RWPE2 (cell line): ENCODE data around the gene NUDT2.
"Not testable (repeated sequence)": the region's sequence is repeated elsewhere in the genome, so short reads cannot be mapped to it uniquely, and the experiment has no call there.

Experiments used
- ATAC-seq: fragments of 200-7000 bp; cut with Tn5 transposase; 3 replicates; pipeline ENCODE4 v1.9.1; 2021; ENCODE audit warnings: low read depth
- DNase-seq: peaks from one replicate; pipeline ENCODE4 v3.0.0-alpha.2; 2020; ENCODE audit warnings: low spot score
- H3K27ac ChIP-seq: fragments of 450-650 bp; 2 replicates; pipeline ENCODE4 v1.5.1; 2017; ENCODE audit warnings: mild to moderate bottlenecking; ENCODE audit not compliant: poor library complexity, severe bottlenecking
- H3K27me3 ChIP-seq: fragments of 250-450 bp; sonication (Bioruptor Pico); 2 replicates; pipeline ENCODE4 v1.5.1; 2021; ENCODE audit warnings: mild to moderate bottlenecking, moderate library complexity; ENCODE audit not compliant: insufficient read depth, poor library complexity, severe bottlenecking
- H3K36me3 ChIP-seq: fragments of 250-450 bp; sonication (Bioruptor Pico); 2 replicates; pipeline ENCODE4 v1.5.1; 2020; ENCODE audit warnings: low read depth, mild to moderate bottlenecking, moderate library complexity
- H3K4me1 ChIP-seq: fragments of 250-450 bp; sonication (Bioruptor Pico); 2 replicates; pipeline ENCODE4 v1.5.1; 2021; ENCODE audit warnings: mild to moderate bottlenecking, moderate library complexity; ENCODE audit not compliant: insufficient read depth, poor library complexity, severe bottlenecking
- H3K4me3 ChIP-seq: fragments of 250-450 bp; sonication (Bioruptor Pico); 2 replicates; pipeline ENCODE4 v1.5.1; 2021; ENCODE audit warnings: mild to moderate bottlenecking, moderate library complexity; ENCODE audit not compliant: severe bottlenecking
- H3K9me3 ChIP-seq: fragments of 250-450 bp; sonication (Bioruptor Pico); 2 replicates; pipeline ENCODE4 v1.5.1; 2021; ENCODE audit warnings: mild to moderate bottlenecking, moderate library complexity; ENCODE audit not compliant: severe bottlenecking
- TF ChIP-seq, protein P1 (sequence below): fragments of 450-650 bp; IDR thresholded peaks from one replicate; pipeline ENCODE4 v1.5.1; 2017; ENCODE audit warnings: mild to moderate bottlenecking, moderate library complexity; ENCODE audit not compliant: poor library complexity, severe bottlenecking

The NUDT2 gene

DNA sequence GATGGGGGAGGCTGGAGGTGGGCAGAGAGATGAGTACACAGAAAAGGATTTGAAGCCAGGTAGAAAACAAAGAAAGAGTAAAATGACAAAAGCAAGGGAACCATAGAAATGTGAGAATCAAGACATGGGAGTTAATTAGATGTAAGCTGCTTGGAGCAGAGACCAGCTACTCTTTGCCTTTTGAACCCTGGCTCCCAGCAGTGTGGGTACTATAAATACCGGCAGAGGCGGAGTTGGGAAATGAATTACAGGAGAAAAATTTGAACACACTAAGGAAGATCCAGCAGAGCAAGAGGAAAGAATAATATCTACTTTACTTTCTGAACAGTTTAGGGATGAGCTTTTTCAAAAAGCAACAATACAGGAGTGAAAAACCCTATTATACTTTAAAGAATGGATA is 36.8 kb upstream of the NUDT2 start:
- TF ChIP-seq, protein P1, sequence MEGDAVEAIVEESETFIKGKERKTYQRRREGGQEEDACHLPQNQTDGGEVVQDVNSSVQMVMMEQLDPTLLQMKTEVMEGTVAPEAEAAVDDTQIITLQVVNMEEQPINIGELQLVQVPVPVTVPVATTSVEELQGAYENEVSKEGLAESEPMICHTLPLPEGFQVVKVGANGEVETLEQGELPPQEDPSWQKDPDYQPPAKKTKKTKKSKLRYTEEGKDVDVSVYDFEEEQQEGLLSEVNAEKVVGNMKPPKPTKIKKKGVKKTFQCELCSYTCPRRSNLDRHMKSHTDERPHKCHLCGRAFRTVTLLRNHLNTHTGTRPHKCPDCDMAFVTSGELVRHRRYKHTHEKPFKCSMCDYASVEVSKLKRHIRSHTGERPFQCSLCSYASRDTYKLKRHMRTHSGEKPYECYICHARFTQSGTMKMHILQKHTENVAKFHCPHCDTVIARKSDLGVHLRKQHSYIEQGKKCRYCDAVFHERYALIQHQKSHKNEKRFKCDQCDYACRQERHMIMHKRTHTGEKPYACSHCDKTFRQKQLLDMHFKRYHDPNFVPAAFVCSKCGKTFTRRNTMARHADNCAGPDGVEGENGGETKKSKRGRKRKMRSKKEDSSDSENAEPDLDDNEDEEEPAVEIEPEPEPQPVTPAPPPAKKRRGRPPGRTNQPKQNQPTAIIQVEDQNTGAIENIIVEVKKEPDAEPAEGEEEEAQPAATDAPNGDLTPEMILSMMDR, result no peak
- H3K27ac ChIP-seq, result no peak overlapping the region

DNA sequence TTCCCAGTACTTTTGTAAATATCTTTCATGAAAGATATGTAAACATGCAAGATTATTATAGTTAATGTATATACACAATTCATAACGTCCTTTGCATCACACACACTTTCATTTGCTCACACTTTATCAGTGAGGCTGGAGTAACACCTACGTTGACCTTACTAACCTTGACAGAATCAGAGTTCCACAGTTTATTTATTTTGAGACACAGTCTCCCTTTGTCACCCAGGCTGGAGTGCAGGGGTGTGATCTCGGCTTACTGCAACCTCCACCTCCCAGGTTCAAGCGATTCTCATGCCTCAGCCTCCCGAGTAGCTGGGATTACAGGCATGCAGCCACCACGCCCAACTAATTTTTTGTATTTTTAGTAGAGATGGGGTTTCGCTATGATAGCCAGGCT is 28.3 kb upstream of the NUDT2 start:
- H3K27me3 ChIP-seq, H3K4me3 ChIP-seq, H3K9me3 ChIP-seq, DNase-seq, H3K36me3 ChIP-seq, H3K4me1 ChIP-seq, H3K27ac ChIP-seq, ATAC-seq: not testable (repeated sequence)

More for the DNA sequence above, 36.8 kb upstream of the NUDT2 start:
- Histone ChIP-seq H3K4me1 (no peaks in the 10 kb centered on the region), H3K36me3 (peaks cover 3% of the 10 kb centered on the region), H3K27me3 (no peaks in the 10 kb centered on the region), H3K4me3 (no peak overlapping the region), H3K9me3 (no peaks in the 10 kb centered on the region)
- ATAC-seq (no peak), DNase-seq (no peak)

DNA sequence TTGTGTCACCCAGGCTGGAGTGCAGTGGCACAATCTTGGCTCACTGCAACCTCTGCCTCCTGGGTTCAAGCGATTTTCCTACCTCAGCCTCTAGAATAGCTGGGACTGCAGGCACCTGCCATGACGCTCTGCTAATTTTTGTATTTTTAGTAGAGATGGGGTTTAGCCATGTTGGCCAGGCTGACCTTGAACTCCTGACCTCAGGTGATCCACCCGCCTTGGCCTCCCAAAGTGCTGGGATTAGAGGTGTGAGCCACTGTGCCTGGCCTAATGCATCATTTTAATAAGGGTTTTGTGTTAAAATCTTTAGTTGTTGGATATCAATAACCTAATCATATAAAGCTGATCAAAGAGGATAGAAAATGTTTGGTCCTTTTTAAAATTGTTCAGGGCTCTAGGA is 21.1 kb upstream of the NUDT2 start:
- not testable (repeated sequence) for H3K9me3 ChIP-seq, ATAC-seq, H3K36me3 ChIP-seq, DNase-seq, H3K4me1 ChIP-seq, H3K27ac ChIP-seq, H3K27me3 ChIP-seq, H3K4me3 ChIP-seq

DNA sequence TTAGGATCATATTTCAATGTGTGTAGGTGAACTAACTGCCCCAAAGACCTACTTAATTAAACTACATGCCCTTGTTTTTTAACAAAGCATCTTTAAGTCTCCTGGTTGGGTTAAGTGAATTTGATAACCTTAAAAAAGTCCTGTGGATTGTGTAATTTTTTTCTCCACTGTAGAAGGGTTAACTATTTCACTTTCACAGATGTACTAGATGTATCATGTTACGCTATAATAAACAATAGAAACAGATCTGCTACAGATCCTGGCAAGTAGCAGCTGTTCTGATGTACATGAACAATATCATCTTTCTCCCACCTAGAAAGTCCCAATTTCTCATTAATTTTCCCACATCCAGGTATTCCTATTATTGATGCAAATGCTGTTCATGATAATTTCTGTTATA is 19.2 kb upstream of the NUDT2 start:
- no peak for DNase-seq

DNA sequence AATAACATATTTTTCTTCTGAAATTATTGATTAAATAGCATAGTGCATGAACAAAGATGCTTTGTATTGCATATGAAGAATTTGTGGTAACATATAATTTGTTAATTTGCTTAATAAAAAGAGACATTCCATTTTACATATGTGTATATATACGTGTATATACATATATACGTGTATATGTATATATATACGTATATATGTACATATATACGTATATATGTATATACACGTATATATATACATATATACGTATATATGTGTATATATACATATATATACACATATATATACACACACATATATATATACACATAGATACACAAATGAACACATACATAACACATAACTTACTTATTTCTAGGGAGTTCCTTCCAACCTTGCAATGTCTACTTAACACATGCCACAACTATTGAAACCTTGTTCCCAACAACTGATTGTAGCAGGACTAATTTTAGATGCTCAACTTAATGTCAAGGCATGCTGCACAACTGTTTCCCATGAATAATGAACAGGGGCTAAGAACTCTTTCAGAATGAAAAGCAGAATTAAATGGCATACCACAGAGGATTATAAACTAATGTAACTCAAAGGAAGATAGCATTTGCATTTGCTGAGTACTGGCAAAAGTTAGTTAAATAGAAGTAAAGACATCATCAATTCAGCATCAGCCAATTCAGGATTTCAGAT is 17.7 kb upstream of the NUDT2 start:
- peaks cover 4% of the 10 kb centered on the region for H3K4me1 ChIP-seq
- DNase-seq, result no peak
- no peak overlapping the region for H3K27ac ChIP-seq
- peaks cover 7% of the 10 kb centered on the region; the same call in 1 of the 2 replicates for H3K36me3 ChIP-seq
- no peak overlapping the region for H3K4me3 ChIP-seq
- no peaks in the 10 kb centered on the region for H3K27me3 ChIP-seq
- ATAC-seq, result no peak
- TF ChIP-seq, protein P1, result no peak
- H3K9me3 ChIP-seq, result no peaks in the 10 kb centered on the region

More for the DNA sequence above, 19.2 kb upstream of the NUDT2 start:
- Histone ChIP-seq H3K36me3 (peaks cover 7% of the 10 kb centered on the region; the same call in 1 of the 2 replicates), H3K27ac (no peak overlapping the region), H3K9me3 (no peaks in the 10 kb centered on the region), H3K4me3 (no peak overlapping the region), H3K27me3 (no peaks in the 10 kb centered on the region), H3K4me1 (peaks cover 4% of the 10 kb centered on the region)
- TF ChIP-seq, protein P1, result no peak
- peak; percentile 52; the same call in 1 of the 3 replicates for ATAC-seq

DNA sequence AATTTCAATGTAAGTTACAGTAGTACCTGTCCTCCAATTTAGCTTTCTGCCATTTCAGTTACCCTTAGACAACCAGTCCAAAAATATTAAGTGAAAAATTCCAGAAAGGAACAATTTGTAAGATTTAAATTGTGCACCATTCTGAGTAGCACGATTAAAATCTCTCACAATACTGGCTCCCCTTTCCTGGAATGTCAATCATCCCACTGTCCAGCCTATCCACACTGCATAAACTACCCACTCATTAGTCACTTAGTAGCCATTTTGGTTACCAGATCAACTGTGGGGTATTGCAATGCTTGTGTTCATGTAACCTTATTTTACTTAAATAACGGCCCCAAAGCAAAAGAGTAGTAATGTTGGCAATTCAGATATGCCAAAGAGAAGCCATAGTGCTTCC is 11.9 kb upstream of the NUDT2 start:
- Histone ChIP-seq H3K27me3 (no peaks in the 10 kb centered on the region), H3K9me3 (no peaks in the 10 kb centered on the region), H3K36me3 (no peaks in the 10 kb centered on the region), H3K27ac (no peak overlapping the region), H3K4me1 (no peaks in the 10 kb centered on the region), H3K4me3 (no peak overlapping the region)
- TF ChIP-seq, protein P1, result no peak
- ATAC-seq (no peak), DNase-seq (no peak)
